IMR-90 (cell line): ENCODE results near the gene PLA2G4B.

Source experiments
- MAFK ChIP-seq: IDR thresholded peaks from 2 replicates; pipeline ENCODE4 v1.6.1; 2012; ENCODE audit warnings: low read depth, low read length, improper control_type of control experiment
- POLR2A ChIP-seq: IDR thresholded peaks from 2 replicates; pipeline ENCODE4 v1.6.1; 2012; ENCODE audit warnings: mild to moderate bottlenecking, low read depth, low read length

DNA sequence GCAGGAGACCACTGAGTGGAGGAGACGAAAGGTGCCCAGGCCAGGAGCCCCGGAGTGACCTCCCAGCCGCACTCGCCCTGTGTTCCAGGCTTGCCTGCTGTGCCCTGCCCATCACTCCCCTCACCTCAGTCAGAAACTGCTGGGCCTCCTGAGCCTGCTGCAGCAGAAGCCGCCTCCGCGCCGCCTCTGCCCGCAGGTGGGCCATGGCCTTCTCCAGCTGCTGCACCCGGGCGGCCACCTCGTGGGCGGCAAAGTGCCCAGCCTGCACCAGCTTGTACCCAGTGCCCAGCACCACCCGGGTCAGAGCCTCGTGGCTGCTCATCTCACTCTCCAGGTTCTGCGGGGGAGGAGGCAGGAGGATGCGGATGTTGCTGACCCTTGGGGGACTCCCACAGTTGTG, 17.6 kb downstream of the PLA2G4B start:
- TF ChIP-seq POLR2A (no peak), MAFK (no peak)
